Measurements from ENCODE around the gene KSR1. TPM values are rescaled to one million over a fixed set of nuclear protein-coding genes. Genes with fewer than 3 reads are reported as not detected.

The KSR1 gene
- total RNA-seq, 1 experiment from 2014 or later, result 19.1 TPM

DNA sequence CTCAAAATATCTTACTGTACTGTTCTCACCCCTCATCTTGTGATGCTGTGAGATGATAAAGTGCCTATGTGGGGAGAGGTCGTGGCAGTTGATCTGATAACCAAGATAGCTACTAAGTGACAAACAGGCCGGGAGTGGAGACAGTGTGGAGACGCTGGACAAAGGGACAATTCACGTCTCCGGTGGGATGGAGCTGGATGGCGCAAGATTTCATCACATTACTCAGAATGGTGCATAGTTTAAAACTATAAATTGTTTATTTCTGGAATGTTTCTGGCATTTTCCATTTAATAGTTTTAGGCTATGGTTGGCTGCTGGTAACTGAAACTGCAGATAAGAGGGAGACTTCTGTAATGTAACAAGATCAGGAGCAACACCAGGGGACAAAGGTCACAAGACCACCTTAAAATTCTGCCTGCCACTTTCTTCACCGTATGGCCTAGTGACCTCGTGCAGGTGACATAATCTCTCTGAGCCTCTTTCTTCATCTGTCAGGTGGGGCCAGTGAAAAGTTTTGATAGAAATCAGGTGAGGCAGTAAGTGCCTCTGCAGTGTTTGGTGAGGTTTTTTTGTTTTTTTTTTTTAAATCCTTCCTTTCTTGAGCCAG lies 120.3 kb downstream of the KSR1 start:
- no TSS peak for BruUV-seq (replicated peaks)
- no peaks in the 10 kb centered on the region for H3K9me3 ChIP-seq (ENCODE audit: insufficient read depth, low read depth)
- H3K27me3 ChIP-seq (ENCODE audit: insufficient read depth, low read depth), result no peaks in the 10 kb centered on the region
- H3K79me2 ChIP-seq (ENCODE audit: low read depth), result no peaks in the 10 kb centered on the region
- H3K4me2 ChIP-seq, result peak overlapping the region; percentile 57
- no peaks in the 10 kb centered on the region for H4K20me1 ChIP-seq (ENCODE audit: insufficient read depth)
- intact Hi-C loops (cut with micrococcal nuclease; ENCODE audit: unreplicated experiment), result loop anchor here (5.0 kb wide), 2 partner anchors 84 to 119 kb away; partner anchors contain the start of gene KSR1
- H3K27ac ChIP-seq, result peak overlapping the region; percentile 73
- no peaks in the 10 kb centered on the region for H3K9me2 ChIP-seq (ENCODE audit: insufficient read depth)
- peaks cover 40% of the 10 kb centered on the region for H3K4me1 ChIP-seq (replicated peaks; ENCODE audit: insufficient read depth)
- H3F3A ChIP-seq (ENCODE audit: insufficient read depth, low read depth), result peaks cover 13% of the 10 kb centered on the region; the same call in 1 of the 2 replicates
- DNase-seq, result no peak
- H3K4me3 ChIP-seq, result no peak overlapping the region
- ChIA-PET CTCF (no interaction called here), POLR2A (ENCODE audit: unreplicated experiment) (interaction anchor here (0.7 kb wide), 1 partner anchor 106 kb away, joined by 18 read pairs; no protein-coding TSS in a partner anchor)
- no peak overlapping the region for H2AFZ ChIP-seq
- H3K36me3 ChIP-seq (ENCODE audit: low read depth), result no peaks in the 10 kb centered on the region
- TF ChIP-seq, protein P1, sequence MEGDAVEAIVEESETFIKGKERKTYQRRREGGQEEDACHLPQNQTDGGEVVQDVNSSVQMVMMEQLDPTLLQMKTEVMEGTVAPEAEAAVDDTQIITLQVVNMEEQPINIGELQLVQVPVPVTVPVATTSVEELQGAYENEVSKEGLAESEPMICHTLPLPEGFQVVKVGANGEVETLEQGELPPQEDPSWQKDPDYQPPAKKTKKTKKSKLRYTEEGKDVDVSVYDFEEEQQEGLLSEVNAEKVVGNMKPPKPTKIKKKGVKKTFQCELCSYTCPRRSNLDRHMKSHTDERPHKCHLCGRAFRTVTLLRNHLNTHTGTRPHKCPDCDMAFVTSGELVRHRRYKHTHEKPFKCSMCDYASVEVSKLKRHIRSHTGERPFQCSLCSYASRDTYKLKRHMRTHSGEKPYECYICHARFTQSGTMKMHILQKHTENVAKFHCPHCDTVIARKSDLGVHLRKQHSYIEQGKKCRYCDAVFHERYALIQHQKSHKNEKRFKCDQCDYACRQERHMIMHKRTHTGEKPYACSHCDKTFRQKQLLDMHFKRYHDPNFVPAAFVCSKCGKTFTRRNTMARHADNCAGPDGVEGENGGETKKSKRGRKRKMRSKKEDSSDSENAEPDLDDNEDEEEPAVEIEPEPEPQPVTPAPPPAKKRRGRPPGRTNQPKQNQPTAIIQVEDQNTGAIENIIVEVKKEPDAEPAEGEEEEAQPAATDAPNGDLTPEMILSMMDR (conservative IDR thresholded peaks at IDR 0.05), result no peak
- TF ChIP-seq EZH2 (IDR thresholded peaks at IDR 0.05; ENCODE audit: low read depth), result no peak

DNA sequence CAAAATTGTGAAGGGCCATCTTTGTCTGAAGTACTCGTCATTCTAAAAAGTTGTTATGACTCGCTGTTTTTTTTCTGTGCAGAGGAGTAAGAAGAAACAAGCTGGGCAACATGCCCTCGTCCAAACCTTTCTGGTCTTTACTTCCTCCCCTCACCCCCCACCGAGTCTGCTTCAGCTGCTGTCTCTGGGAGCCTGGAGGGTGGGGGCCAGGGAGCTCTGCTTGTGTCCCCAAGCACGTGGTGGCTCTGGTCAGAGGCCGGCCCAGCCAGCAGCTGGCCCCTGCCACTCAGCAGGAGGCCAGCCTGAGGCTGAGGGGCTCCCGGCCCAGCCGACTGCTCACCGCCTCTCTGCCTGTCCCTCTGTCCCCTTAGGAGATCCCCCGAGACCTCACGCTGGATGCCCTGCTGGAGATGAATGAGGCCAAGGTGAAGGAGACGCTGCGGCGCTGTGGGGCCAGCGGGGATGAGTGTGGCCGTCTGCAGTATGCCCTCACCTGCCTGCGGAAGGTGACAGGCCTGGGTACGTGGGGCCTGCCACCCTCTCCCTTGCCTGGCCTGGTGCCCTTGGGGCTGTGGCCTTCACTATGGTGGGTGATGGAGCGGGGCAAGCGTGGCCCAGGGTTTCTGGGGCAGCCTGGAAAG lies 121.0 kb downstream of the KSR1 start:
- Histone ChIP-seq H3K27ac (peak overlapping the region; percentile 73), H3K27me3 (ENCODE audit: insufficient read depth, low read depth) (no peaks in the 10 kb centered on the region), H2AFZ (no peak overlapping the region), H3K4me3 (no peak overlapping the region), H3K9me2 (ENCODE audit: insufficient read depth) (no peaks in the 10 kb centered on the region), H3K4me2 (peak overlapping the region; percentile 57), H3F3A (ENCODE audit: insufficient read depth, low read depth) (peaks cover 13% of the 10 kb centered on the region; the same call in 1 of the 2 replicates), H3K36me3 (ENCODE audit: low read depth) (no peaks in the 10 kb centered on the region), H3K79me2 (ENCODE audit: low read depth) (no peaks in the 10 kb centered on the region), H3K4me1 (replicated peaks; ENCODE audit: insufficient read depth) (peaks cover 40% of the 10 kb centered on the region), H3K9me3 (ENCODE audit: insufficient read depth, low read depth) (no peaks in the 10 kb centered on the region), H4K20me1 (ENCODE audit: insufficient read depth) (no peaks in the 10 kb centered on the region)
- DNase-seq, result no peak
- no TSS peak for BruUV-seq (replicated peaks)
- TF ChIP-seq, protein P1 (conservative IDR thresholded peaks at IDR 0.05), result no peak
- TF ChIP-seq EZH2 (IDR thresholded peaks at IDR 0.05; ENCODE audit: low read depth), result no peak
- intact Hi-C loops (cut with micrococcal nuclease; ENCODE audit: unreplicated experiment), result loop anchor here (5.0 kb wide), 2 partner anchors 85 to 120 kb away; partner anchors contain the start of gene KSR1
- CTCF ChIA-PET, result interaction anchor here (0.5 kb wide), 1 partner anchor 17 kb away, joined by 3 read pairs; no protein-coding TSS in a partner anchor
- POLR2A ChIA-PET (ENCODE audit: unreplicated experiment), result interaction anchor here (0.7 kb wide), 1 partner anchor 107 kb away, joined by 18 read pairs; no protein-coding TSS in a partner anchor

DNA sequence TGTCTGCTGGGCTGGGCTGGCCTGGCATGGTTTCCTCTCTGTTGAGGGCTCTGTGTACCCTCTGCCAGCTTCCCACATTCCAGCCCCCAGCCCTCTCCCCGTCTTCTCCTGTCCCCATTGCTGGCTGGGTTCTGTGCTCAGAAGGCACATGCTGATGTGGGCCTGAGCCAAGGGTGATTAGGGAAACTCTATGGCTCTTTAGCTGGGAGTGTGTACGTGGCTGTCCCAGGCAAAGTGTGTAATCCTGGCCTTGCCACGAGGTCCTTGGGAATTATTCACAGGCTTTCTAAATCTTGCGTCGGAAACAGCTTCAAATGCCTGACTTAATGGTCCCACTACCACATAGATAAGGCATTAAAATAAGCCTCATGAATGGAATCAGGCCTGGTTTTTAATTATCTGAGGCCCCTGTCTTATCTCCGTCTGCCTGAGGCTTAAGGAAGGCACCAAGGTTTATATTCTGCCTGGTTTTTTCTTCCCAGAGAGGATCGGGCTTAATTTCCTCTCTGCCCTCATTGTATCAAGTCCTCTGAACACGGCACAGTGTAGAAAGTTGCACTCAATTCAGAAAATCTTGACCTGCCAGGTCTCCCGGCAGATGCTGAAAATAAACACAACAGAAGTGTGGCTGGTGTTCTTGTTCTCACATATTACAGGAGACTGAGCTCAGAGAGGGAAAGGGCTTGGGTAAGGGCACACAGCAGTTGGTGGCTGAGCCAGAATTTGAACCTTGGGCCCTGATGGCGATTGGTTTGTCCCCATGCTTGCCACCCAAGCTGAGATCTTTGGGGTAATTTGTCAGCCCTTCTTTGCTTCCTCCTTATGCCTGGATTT lies 121.9 kb downstream of the KSR1 start:
- Histone ChIP-seq H3K4me3 (no peak overlapping the region), H3K36me3 (ENCODE audit: low read depth) (no peaks in the 10 kb centered on the region), H2AFZ (no peak overlapping the region), H3K27ac (peak overlapping the region; percentile 73), H4K20me1 (ENCODE audit: insufficient read depth) (no peaks in the 10 kb centered on the region), H3K27me3 (ENCODE audit: insufficient read depth, low read depth) (no peaks in the 10 kb centered on the region), H3K4me2 (no peak overlapping the region), H3K4me1 (replicated peaks; ENCODE audit: insufficient read depth) (peaks cover 40% of the 10 kb centered on the region), H3K9me3 (ENCODE audit: insufficient read depth, low read depth) (no peaks in the 10 kb centered on the region), H3F3A (ENCODE audit: insufficient read depth, low read depth) (peaks cover 13% of the 10 kb centered on the region; the same call in 1 of the 2 replicates), H3K79me2 (ENCODE audit: low read depth) (no peaks in the 10 kb centered on the region), H3K9me2 (ENCODE audit: insufficient read depth) (no peaks in the 10 kb centered on the region)
- no peak for DNase-seq
- ChIA-PET CTCF (interaction anchor here (0.5 kb wide), 1 partner anchor 16 kb away, joined by 3 read pairs; no protein-coding TSS in a partner anchor), POLR2A (ENCODE audit: unreplicated experiment) (interaction anchor here (0.7 kb wide), 1 partner anchor 62 kb away, joined by 4 read pairs; no protein-coding TSS in a partner anchor)
- no TSS peak for BruUV-seq (replicated peaks)
- TF ChIP-seq, protein P1 (conservative IDR thresholded peaks at IDR 0.05), result no peak
- TF ChIP-seq EZH2 (IDR thresholded peaks at IDR 0.05; ENCODE audit: low read depth), result no peak
- intact Hi-C loops (cut with micrococcal nuclease; ENCODE audit: unreplicated experiment), result loop anchor here (5.0 kb wide), 2 partner anchors 86 to 121 kb away; partner anchors contain the start of gene KSR1
